Suprapubic skin (tissue), 4 donors: Measurements from ENCODE around the gene KBTBD2.

ENCODE experiments used
- CTCF ChIP-seq, 2 donors: fragments of 200-600 bp in 1 of 2; fragments of 450-650 bp in 1 of 2; sonication (generic) in 1 of 2; IDR thresholded peaks; one replicate each; pipeline ENCODE4 v1.5.1; 2016 to 2019; ENCODE audit warnings: antibody characterized with exemption in 2 of 2, mild to moderate bottlenecking in 1 of 2, moderate library complexity in 1 of 2
- POLR2A ChIP-seq, 2 donors: fragments of 450-650 bp; IDR thresholded peaks; one replicate each; pipeline ENCODE4 v1.6.1; 2017; ENCODE audit warnings: antibody characterized with exemption in 2 of 2, mild to moderate bottlenecking in 2 of 2, moderate library complexity in 2 of 2
- POLR2AphosphoS5 ChIP-seq, 3 donors: sonication (generic); formaldehyde crosslinking; IDR thresholded peaks; one replicate each; pipeline ENCODE4 v1.6.1; 2017; ENCODE audit warnings: antibody characterized with exemption in 3 of 3

GRCh38 chr7:32928785-32929298 is 37.3 kb upstream of the KBTBD2 start:
- TF ChIP-seq POLR2AphosphoS5 (IDR thresholded peaks at IDR 0.05) = no peak
- TF ChIP-seq CTCF (IDR thresholded peaks at IDR 0.05) = no peak
- TF ChIP-seq POLR2A (IDR thresholded peaks at IDR 0.05) = no peak
